Ishikawa (cell line): Measurements from ENCODE around the gene PTGIR.
A peak's percentile ranks its signal among the peaks of the same experiment; 100 is the strongest.

Source experiments
- CEBPB ChIP-seq: IDR thresholded peaks from 2 replicates; pipeline ENCODE4 v1.6.1; 2012
- CREB1 ChIP-seq: IDR thresholded peaks from 2 replicates; pipeline ENCODE4 v1.6.1; 2012; ENCODE audit warnings: low read depth
- EGR1 ChIP-seq: IDR thresholded peaks from 2 replicates; pipeline ENCODE4 v1.6.1; 2012
- EP300 ChIP-seq: IDR thresholded peaks from 2 replicates; pipeline ENCODE4 v1.6.1; 2012; ENCODE audit warnings: borderline replicate concordance
- FOXM1 ChIP-seq: IDR thresholded peaks from 2 replicates; pipeline ENCODE4 v1.6.1; 2012; ENCODE audit warnings: low read depth, borderline replicate concordance
- MAX ChIP-seq: IDR thresholded peaks from 2 replicates; pipeline ENCODE4 v1.6.1; 2012
- NFIC ChIP-seq: IDR thresholded peaks from 2 replicates; pipeline ENCODE4 v1.6.1; 2012
- RAD21 ChIP-seq: IDR thresholded peaks from 2 replicates; pipeline ENCODE4 v1.6.1; 2012; ENCODE audit warnings: low read depth
- REST ChIP-seq: IDR thresholded peaks from 2 replicates; pipeline ENCODE4 v1.6.1; 2012; ENCODE audit warnings: low read depth, mild to moderate bottlenecking
- TAF1 ChIP-seq: IDR thresholded peaks from 2 replicates; pipeline ENCODE4 v1.6.1; 2012; ENCODE audit warnings: low read depth, mild to moderate bottlenecking
- TCF12 ChIP-seq: IDR thresholded peaks from 2 replicates; pipeline ENCODE4 v1.6.1; 2012; ENCODE audit warnings: low read depth
- TEAD4 ChIP-seq: IDR thresholded peaks from 2 replicates; pipeline ENCODE4 v1.6.1; 2012
- USF1 ChIP-seq: IDR thresholded peaks from 2 replicates; pipeline ENCODE4 v1.6.1; 2012
- YY1 ChIP-seq: IDR thresholded peaks from 2 replicates; pipeline ENCODE4 v1.6.1; 2012; ENCODE audit warnings: low read depth
- ZBTB7A ChIP-seq: IDR thresholded peaks from 2 replicates; pipeline ENCODE4 v1.6.1; 2012; ENCODE audit warnings: low read depth

PTGIR gene

GRCh38 chr19:46620716-46621115 is 4.2 kb downstream of the PTGIR start:
- TF ChIP-seq RAD21, result no peak
- no peak for TF ChIP-seq EP300

DNA sequence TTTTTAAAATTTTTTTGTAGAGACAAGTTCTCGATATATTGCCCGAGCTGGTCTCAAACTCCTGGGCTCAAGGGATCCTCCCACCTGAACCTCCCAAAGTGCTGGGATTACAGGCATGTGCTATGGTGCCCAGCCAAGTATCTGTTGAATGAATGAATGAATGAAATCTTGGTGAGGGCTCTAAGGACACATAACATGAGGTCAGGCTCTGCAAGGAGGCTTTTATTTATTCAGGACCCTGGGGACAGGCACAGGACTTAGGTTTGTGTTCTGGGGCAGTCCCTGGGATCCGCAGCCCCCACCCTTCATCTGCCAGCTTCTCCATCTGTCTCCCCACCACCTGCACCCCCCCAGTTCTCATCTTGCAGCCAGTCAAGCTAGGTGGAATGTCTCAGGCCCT is 4.6 kb downstream of the PTGIR start:
- no peak for TF ChIP-seq USF1
- no peak for TF ChIP-seq FOXM1
- TF ChIP-seq NFIC, result no peak
- no peak for TF ChIP-seq TCF12
- no peak for TF ChIP-seq EGR1
- no peak for TF ChIP-seq CREB1
- TF ChIP-seq RAD21, result no peak
- no peak for TF ChIP-seq YY1

DNA sequence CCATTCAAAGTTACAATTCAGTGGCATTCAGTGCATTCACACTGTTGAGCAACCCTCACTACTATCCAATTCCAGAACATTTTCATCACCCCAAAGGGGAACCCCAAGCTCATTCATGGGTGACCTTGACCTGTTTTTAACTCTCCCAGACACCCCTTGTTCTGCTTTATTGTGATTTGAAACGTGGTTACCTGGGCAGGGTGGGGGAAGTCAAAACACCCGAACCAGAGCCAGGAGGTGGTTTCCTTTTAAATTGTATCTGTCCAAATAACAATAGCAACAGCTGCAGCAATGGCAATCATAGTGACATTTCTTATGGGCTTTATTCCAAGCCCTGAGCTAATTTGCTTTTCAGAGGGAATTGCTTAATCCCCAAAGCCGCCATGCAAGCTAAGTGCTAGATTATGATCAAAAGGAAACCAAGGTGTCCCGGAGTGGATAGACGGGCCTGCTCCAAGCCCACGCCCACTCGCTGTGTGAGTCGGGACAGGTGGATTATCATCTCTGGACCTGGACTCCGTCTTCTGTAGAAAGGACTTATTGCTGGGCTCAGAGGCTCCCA is 6.1 kb downstream of the PTGIR start:
- TF ChIP-seq CEBPB (peak; percentile 15; the same call in 1 of the 2 replicates), EP300 (no peak), EGR1 (no peak)

GRCh38 chr19:46617601-46618000 is 7.3 kb downstream of the PTGIR start:
- TF ChIP-seq RAD21 (no peak), USF1 (no peak), TEAD4 (no peak)

DNA sequence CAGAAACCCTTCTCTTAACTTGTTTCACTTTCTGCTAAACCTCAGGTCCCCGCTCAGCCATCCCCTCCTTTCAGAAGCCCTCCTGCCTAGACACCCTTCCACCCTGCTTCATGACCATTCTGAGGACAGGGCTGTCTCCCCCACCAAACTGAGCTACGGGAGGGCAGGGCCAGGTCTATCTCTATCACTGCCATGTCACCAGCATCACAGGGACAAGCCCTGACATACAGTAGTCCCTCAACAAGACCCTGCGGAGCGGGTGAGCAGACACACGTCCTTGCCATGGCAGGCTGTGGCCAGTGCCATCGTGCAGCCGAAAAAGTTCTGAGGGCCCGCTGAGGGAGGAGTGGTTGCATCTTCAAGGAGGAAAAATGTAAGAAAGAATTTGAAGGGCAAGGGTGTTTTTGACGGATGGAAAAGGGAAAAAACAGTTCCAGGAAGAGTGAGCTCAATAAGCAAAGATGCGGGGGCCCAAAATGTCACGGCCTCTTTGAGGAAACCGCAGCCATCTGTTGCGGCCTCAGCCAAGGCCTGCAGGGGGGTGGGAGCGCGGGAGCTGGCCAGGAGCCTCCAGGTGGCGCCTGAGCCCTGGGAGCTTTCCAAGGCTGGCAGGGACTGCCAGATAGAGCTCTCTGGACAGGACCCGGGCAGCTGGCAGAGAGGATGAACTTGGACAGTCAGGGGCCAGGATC is 8.1 kb downstream of the PTGIR start:
- TF ChIP-seq RAD21, result peak; percentile 55
- TF ChIP-seq NFIC, result 0 out of 2 replicates have a peak, but pooled peaks have one; percentile 30
- TF ChIP-seq CREB1, result no peak
- TF ChIP-seq MAX, result no peak

DNA sequence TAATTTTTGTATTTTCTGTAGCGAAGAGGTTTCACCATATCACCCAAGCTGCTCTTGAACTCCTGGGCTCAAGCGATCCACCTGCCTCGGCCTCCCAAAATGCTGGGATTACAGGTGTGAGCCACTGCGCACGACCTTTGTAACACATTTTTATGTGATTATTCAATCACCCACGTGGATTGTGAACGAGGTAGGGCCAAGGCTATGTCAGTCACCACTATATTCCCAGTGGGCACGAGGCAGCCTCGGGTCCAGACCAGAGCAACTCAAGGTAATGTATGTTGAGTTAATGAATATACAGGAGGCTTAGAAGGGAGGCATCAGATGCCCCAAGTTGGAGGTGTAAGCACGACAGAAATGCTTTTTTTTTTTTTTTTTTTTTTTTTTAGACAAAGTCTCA is 8.9 kb downstream of the PTGIR start:
- TF ChIP-seq CREB1 (no peak), REST (no peak), TEAD4 (no peak), ZBTB7A (no peak), EGR1 (no peak), NFIC (no peak), TCF12 (no peak), EP300 (no peak), TAF1 (no peak), USF1 (no peak), MAX (no peak), FOXM1 (no peak), CEBPB (no peak), YY1 (no peak), RAD21 (no peak)

- TF ChIP-seq RAD21 (peak; percentile 86), REST (no peak)
Measured at GRCh38 chr19:46614114-46614722, 10.7 kb downstream of the PTGIR start.
